ENCODE data around the gene TMEM51.

Gene TMEM51

GRCh38 chr1:15148004-15148403 is 5.5 kb upstream of the TMEM51 start:
- Histone ChIP-seq H3K36me3 (ENCODE audit: low read depth) (no peaks in the 10 kb centered on the region), H3K27ac (ENCODE audit: poor library complexity, severe bottlenecking) (no peak overlapping the region), H3K9me3 (ENCODE audit: severe bottlenecking) (no peaks in the 10 kb centered on the region), H3K4me1 (ENCODE audit: insufficient read depth, poor library complexity, severe bottlenecking) (no peaks in the 10 kb centered on the region), H3K27me3 (ENCODE audit: insufficient read depth, poor library complexity, severe bottlenecking) (no peaks in the 10 kb centered on the region), H3K4me3 (ENCODE audit: severe bottlenecking) (no peak overlapping the region)
- TF ChIP-seq CTCF (IDR thresholded peaks at IDR 0.05; ENCODE audit: poor library complexity, severe bottlenecking): no peak
- DNase-seq (ENCODE audit: low spot score): no peak
- no peak for ATAC-seq (ENCODE audit: low read depth)

GRCh38 chr1:15148475-15148874 is 5.1 kb upstream of the TMEM51 start:
- Histone ChIP-seq H3K27ac (ENCODE audit: poor library complexity, severe bottlenecking) (no peak overlapping the region), H3K9me3 (ENCODE audit: severe bottlenecking) (no peaks in the 10 kb centered on the region), H3K4me3 (ENCODE audit: severe bottlenecking) (no peak overlapping the region), H3K4me1 (ENCODE audit: insufficient read depth, poor library complexity, severe bottlenecking) (no peaks in the 10 kb centered on the region), H3K36me3 (ENCODE audit: low read depth) (no peaks in the 10 kb centered on the region), H3K27me3 (ENCODE audit: insufficient read depth, poor library complexity, severe bottlenecking) (no peaks in the 10 kb centered on the region)
- DNase-seq (ENCODE audit: low spot score): no peak
- TF ChIP-seq CTCF (IDR thresholded peaks at IDR 0.05; ENCODE audit: poor library complexity, severe bottlenecking): no peak
- no peak for ATAC-seq (ENCODE audit: low read depth)

GRCh38 chr1:15148941-15149340 is 4.6 kb upstream of the TMEM51 start:
- H3K4me3 ChIP-seq (ENCODE audit: severe bottlenecking): no peak overlapping the region
- DNase-seq (ENCODE audit: low spot score) (no peak), ATAC-seq (ENCODE audit: low read depth) (no peak)
- no peak for TF ChIP-seq CTCF (IDR thresholded peaks at IDR 0.05; ENCODE audit: poor library complexity, severe bottlenecking)
- H3K36me3 ChIP-seq (ENCODE audit: low read depth): no peaks in the 10 kb centered on the region
- no peaks in the 10 kb centered on the region for H3K27me3 ChIP-seq (ENCODE audit: insufficient read depth, poor library complexity, severe bottlenecking)
- H3K4me1 ChIP-seq (ENCODE audit: insufficient read depth, poor library complexity, severe bottlenecking): no peaks in the 10 kb centered on the region
- no peaks in the 10 kb centered on the region for H3K9me3 ChIP-seq (ENCODE audit: severe bottlenecking)
- H3K27ac ChIP-seq (ENCODE audit: poor library complexity, severe bottlenecking): no peak overlapping the region

- ATAC-seq (ENCODE audit: low read depth) (no peak), DNase-seq (ENCODE audit: low spot score) (no peak)
- no peaks in the 10 kb centered on the region for H3K27me3 ChIP-seq (ENCODE audit: insufficient read depth, poor library complexity, severe bottlenecking)
- no peaks in the 10 kb centered on the region for H3K9me3 ChIP-seq (ENCODE audit: severe bottlenecking)
- H3K4me1 ChIP-seq (ENCODE audit: insufficient read depth, poor library complexity, severe bottlenecking): peaks cover under 1% of the 10 kb centered on the region
- no peak overlapping the region for H3K27ac ChIP-seq (ENCODE audit: poor library complexity, severe bottlenecking)
- H3K4me3 ChIP-seq (ENCODE audit: severe bottlenecking): no peak overlapping the region
- no peaks in the 10 kb centered on the region for H3K36me3 ChIP-seq (ENCODE audit: low read depth)
- TF ChIP-seq CTCF (IDR thresholded peaks at IDR 0.05; ENCODE audit: poor library complexity, severe bottlenecking): no peak
Measured at GRCh38 chr1:15150376-15150775, 3.2 kb upstream of the TMEM51 start.

- no peak for TF ChIP-seq CTCF (IDR thresholded peaks at IDR 0.05; ENCODE audit: poor library complexity, severe bottlenecking)
- ATAC-seq (ENCODE audit: low read depth) (no peak), DNase-seq (ENCODE audit: low spot score) (no peak)
- H3K9me3 ChIP-seq (ENCODE audit: severe bottlenecking): no peaks in the 10 kb centered on the region
- peaks cover 10% of the 10 kb centered on the region for H3K4me1 ChIP-seq (ENCODE audit: insufficient read depth, poor library complexity, severe bottlenecking)
- no peak overlapping the region for H3K27ac ChIP-seq (ENCODE audit: poor library complexity, severe bottlenecking)
- H3K36me3 ChIP-seq (ENCODE audit: low read depth): no peaks in the 10 kb centered on the region
- H3K27me3 ChIP-seq (ENCODE audit: insufficient read depth, poor library complexity, severe bottlenecking): no peaks in the 10 kb centered on the region
- H3K4me3 ChIP-seq (ENCODE audit: severe bottlenecking): no peak overlapping the region
Measured at GRCh38 chr1:15151377-15151806, 2.2 kb upstream of the TMEM51 start.
